ENCODE measurements around the gene UNC119B.

UNC119B gene

DNA sequence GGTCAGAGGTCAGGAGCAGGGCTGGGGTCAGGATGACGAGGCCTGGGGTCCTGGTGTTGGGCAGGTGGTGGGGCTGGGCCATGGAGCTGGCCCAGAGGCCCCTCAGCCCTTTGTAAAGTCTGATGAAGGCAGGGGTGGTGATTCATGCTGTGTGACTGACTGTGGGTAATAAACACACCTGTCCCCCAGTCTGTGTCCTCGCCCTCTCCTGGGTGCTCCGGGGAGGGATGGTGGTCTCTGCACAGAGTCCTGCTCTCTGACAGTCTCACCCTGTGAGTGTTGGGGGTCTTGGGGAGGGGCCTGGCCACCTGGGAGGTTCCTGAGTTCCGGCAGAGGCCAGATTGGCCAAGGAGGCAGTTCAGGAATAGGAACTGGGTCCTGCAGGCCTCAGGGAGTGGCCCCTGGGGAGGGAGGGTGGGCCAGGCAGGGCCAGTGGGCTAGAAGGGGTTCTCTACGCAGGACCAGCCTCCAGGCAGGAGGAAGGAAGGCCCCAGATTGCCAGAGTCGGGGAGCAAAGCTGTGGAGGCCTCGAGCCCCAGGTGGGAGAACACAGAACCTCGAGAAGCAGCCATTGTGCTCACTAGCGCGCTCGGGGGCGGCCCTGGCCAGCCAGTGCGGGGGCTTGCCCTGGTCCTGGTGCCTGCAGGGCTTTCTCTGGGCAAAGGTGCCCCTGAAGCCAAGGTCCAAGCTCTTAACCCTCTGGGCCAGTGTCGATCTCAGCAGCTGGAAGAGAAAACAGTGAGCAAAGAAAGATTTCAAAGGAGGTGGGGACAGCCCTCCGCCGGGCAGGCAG is 29.8 kb downstream of the UNC119B start:
- DNase-seq (ENCODE audit: low read depth), result no peak

GRCh38 chr12:120740871-120741270 is 30.6 kb downstream of the UNC119B start:
- no peak for DNase-seq (ENCODE audit: low read depth)

DNA sequence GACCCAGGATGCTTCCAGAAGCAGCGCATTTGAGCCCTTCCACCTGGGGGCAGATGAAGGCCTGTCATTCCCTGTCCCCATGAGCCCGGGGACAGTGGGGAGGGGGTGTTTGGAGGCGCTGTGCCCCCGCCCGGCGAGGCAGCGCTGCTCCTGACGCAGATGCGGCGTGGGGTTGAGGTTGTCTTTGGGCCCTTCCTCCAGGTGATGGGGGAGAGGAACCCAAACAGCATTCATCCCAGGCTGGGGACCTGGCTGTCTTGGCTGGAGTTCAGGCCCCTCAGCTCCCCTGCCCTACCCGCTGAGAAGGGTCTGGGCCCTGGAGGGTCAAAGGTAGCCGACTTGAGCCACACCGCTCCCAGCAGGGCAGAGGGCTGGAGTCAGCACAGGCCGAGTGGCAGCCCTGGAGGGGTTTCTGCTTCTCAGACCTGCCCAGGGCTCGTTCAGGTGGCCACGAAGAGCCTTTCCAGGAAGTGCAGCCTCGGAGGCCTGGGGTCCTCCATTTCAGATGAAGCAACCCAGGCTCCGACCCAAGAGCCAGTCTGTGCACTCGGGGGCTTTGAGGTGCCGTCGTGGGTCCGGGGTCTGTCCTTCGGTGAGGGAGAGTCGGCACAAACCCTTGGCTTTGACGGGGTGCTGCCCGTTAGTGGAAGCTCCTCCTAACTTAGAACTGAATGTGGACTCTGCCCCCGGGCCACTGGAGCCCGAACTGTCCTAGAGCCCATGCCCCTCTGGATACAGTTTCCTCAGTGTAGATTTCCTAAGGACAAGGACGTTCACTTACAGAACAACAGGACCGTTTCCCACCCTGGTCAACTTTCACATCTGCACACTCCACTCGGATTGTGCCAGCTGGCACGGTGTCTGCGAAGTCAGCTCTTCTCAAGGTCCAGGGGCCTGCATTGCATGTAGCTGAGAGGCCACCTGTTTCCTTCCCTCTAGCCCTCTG is 31.5 kb downstream of the UNC119B start:
- no peak for DNase-seq (ENCODE audit: low read depth)

DNA sequence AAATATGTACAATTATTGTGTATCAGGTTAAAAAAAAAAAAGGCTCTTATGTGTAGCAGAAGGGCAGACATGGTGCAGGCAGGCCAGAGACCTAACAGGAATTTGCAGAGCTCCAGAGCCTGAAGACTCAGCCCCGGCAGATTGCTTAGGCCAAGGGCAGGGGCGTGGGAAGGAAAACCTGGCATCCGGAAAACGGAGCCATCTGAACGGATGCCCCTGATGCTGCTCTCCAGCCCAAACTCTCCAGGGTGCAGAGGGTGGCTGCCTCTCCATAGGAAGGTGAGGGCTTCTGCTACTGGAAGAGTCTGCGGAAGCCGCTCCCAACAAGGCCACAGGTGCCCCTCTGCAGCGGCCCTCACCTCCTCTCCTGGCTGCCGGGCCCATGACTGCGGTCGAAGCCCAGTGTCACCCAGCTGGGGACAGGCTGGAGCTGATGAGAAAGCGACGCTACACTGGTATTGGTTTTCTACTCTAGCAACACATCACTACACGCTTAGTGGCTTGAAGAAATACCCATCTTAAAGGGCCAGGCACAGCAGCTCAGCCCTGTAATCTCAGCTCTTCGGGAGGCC is 34.8 kb downstream of the UNC119B start:
- no peak for DNase-seq (ENCODE audit: low read depth)

GRCh38 chr12:120748242-120748641 is 38.0 kb downstream of the UNC119B start:
- no peak for DNase-seq (ENCODE audit: low read depth)

GRCh38 chr12:120749256-120749655 is 39.0 kb downstream of the UNC119B start:
- no peak for DNase-seq (ENCODE audit: low read depth)

GRCh38 chr12:120750806-120751205 is 40.5 kb downstream of the UNC119B start:
- DNase-seq (ENCODE audit: low read depth), result no peak

DNA sequence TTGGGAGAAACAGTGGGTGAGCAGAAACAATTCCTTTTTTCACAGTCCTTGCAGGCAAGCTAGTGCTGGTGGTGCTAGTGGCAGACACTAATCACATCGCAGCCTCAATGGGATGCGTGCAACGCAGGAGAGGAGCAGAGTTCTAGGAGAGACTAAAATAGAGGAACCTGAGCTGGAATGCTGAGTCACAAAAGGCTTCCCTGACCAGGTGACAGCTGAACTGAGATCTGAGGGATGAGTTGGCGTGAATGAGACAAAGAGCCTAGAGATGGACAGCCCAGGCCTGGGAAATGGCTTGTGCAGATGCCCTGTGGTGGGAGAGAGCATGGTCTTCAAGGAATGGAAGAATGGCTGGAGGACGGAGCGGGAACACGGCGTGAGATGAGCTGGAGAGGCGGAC is 41.1 kb downstream of the UNC119B start:
- DNase-seq (ENCODE audit: low read depth), result no peak

- DNase-seq (ENCODE audit: low read depth), result no peak
These were observed 44.5 kb downstream of the UNC119B start for GRCh38 chr12:120754792-120755191.

DNA sequence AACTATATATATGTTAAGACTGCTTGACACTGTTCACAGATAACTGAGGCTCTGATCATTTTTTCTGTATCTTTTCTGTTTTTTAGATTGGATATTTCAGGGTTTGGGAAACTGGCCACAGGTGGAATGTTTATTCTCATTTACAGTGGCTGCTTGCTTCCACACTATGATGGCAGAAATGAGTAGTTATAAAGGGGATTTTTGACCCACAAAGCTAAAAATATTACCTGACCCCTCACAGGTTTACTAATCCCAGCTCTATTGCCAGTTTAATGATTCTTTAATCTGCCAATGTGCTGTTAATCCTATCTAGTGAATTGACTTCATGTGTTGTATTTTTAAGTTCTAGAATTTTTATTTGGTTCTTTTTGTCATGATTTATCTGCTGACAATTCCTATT is 45.0 kb downstream of the UNC119B start:
- no peak for DNase-seq (ENCODE audit: low read depth)

DNA sequence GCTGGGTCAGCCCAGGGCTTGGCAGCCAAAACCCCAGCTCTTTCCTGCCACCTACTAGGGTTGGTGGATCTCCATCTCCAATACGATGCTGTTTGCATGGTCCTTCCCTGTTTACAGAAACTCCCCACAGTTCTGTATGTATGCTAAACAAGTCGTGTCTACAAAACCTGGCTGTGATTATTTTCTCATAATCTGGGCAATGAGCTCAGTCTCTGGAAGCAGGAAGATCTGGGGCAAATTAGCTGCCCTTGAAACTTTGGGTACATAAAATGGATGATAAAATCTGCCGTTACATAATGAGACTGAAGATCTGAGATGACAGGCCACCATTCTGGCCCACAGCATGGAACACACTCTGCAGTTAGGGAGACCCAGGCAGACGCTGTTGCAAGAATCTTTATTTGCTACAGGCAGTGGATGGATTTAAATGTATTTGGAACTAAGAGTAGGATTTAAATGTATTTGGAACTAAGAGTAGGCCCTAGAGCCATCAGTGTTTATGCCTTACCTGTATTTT is 47.0 kb downstream of the UNC119B start:
- DNase-seq (ENCODE audit: low read depth), result no peak

DNA sequence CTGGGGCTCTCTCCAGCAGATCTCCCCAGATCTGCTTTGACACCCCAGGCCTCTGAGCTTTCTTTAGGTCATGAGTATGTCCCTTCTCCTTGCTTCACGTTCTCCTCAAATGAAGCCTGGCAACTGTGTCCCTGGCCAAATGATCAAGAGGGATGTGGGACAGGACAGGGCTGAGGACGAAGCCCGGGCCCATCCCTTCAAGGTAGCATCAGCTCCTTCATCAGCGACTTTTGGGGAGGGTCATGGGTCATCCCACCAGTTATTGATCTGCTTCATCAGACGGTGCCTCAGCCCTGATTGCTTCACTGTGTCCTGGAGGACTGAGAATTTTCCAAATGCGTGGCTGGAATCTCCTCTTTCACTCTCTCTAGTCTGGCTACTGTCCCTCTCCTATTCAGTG is 47.7 kb downstream of the UNC119B start:
- no peak for DNase-seq (ENCODE audit: low read depth)

GRCh38 chr12:120758798-120759590 is 48.7 kb downstream of the UNC119B start:
- DNase-seq (ENCODE audit: low read depth), result no peak

GRCh38 chr12:120759591-120760348 is 49.5 kb downstream of the UNC119B start:
- DNase-seq (ENCODE audit: low read depth), result no peak

DNA sequence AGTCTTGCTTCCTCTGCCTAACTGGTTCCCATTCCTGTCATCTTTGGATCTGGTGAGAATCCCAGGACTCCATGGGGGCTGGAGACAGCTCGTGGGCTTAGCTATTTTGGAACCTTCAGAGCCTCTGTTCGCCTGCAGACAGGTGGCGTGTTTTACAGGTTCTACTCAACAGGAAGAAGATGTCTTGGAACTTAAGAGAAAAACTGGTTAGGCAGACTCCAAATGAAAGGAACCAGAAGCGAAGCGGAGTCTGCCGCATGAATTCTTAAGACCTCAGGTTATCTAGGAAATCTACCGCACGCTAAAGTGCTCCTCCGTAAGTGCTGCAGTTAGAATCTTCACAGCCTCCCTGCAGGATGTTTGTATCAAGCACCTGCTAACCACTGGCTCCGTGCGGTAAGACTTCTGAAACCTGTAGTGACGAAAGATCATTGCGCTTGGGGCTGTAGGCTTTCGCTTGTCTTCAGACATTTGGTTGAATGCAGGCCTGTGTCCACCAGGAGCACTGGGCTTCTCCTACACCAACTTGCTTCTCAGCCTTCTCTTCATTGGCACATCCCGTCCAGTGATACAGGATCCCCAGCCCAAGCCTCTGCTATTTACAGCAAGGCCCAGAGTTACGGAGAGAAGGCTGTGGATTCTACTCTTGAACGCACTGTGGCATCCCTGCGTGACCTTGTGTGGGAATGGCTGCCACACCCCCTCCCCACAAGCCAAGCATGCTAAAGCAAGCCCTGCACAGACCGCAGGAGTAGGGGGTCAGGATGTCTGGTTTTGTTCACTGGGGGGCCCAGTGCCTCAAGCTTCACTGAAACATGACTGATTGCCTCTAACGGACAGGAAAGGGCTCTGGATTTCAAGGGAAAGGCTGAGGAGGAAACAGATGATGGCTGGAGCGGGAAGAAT is 50.3 kb downstream of the UNC119B start:
- DNase-seq (ENCODE audit: low read depth), result no peak

DNA sequence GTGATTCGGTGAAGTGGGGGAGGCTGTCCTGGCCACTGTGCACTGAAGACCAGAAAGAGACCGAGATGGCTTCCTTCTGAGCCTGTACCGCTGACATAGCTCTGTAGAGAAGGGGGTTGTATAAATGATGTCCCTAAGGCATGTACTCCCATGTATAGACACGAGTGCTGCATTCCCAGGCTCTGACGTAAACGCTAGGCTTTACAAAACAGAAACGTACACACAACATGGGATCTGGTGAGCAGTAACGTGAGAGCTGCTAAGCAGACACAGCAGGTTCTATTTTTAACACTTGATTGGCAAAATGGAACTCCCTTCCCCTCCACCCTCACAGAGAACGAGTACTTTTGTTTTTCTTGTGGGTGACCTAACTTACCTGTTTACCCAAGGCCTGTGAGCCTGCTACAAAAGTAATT is 51.3 kb downstream of the UNC119B start:
- no peak for DNase-seq (ENCODE audit: low read depth)

GRCh38 chr12:120762086-120762485 is 51.8 kb downstream of the UNC119B start:
- no peak for DNase-seq (ENCODE audit: low read depth)

- no peak for DNase-seq (ENCODE audit: low read depth)
These were observed 53.0 kb downstream of the UNC119B start for GRCh38 chr12:120763250-120763649.

DNA sequence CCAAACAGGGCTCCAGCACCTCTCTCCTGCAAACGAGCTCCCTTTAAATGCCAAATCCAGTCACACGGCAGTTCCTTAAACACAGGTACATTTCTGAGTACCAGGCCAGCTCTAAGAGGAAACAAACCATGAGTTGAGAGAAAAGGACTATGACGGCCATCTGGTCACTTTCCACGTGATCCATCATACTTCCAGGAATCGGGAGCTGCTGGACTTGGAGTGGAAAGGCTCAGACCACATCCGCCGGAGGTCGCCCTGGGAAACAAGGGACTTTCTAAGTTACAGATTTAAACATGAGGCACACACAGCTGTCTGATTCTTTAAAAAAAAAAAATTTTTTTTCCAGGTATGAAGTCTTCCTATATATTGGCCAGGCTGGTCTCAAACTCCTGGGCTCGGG is 54.6 kb downstream of the UNC119B start:
- no peak for DNase-seq (ENCODE audit: low read depth)

GRCh38 chr12:120766566-120766965 is 56.3 kb downstream of the UNC119B start:
- DNase-seq (ENCODE audit: low read depth), result no peak
